PC-3 (cell line): ENCODE measurements around the gene EFTUD2. TPM values are rescaled to one million over a fixed set of nuclear protein-coding genes. Genes with fewer than 3 reads are reported as not detected.
"Not testable (repeated sequence)": the region's sequence is repeated elsewhere in the genome, so short reads cannot be mapped to it uniquely, and the experiment has no call there.

ENCODE experiments used
- ATAC-seq: fragments of 200-7000 bp; cut with Tn5 transposase; 2 replicates; pipeline ENCODE4 v1.9.1; 2020; ENCODE audit warnings: mild to moderate bottlenecking, moderate library complexity
- BruUV-seq: library from RNA; stranded (reverse); fragments of 400-500 nt; replicated peaks from 2 replicates; lab custom pipeline; 2021; lab: Mats Ljungman, UMichigan
- CTCF ChIA-PET: fragments of 300-600 bp; sonication (Branson Sonifier 250); formaldehyde crosslinking; loops from one replicate; lab custom pipeline; 2022; ENCODE audit warnings: antibody characterized with exemption; lab: Charles Lee
- POLR2A ChIA-PET: fragments of 300-600 bp; sonication (Branson Sonifier 250); formaldehyde crosslinking; loops from one replicate; lab custom pipeline; 2022; ENCODE audit warnings: antibody characterized with exemption; ENCODE audit not compliant: unreplicated experiment; lab: Charles Lee
- DNase-seq: peaks from one replicate; pipeline ENCODE4 v3.0.0-alpha.2; 2015
- H2AFZ ChIP-seq: fragments of 300-600 bp; sonication (generic); 2 replicates; pipeline ENCODE4 v1.6.0; 2016; ENCODE audit warnings: antibody characterized with exemption, low read length
- H3F3A ChIP-seq: fragments of 300-600 bp; sonication (generic); one replicate; pipeline ENCODE4 v1.6.0; 2017; ENCODE audit warnings: antibody characterized with exemption, low read length, control low read depth, mild to moderate bottlenecking; ENCODE audit not compliant: unreplicated experiment
- H3K27ac ChIP-seq: fragments of 300-600 bp; sonication (generic); 2 replicates; pipeline ENCODE4 v1.5.1; 2016; ENCODE audit warnings: mild to moderate bottlenecking, low read length
- H3K27me3 ChIP-seq: fragments of 300-600 bp; sonication (generic); 2 replicates; pipeline ENCODE4 v1.6.1; 2016; ENCODE audit warnings: low read length, mixed read lengths
- H3K36me3 ChIP-seq: fragments of 300-600 bp; sonication (generic); 2 replicates; pipeline ENCODE4 v1.6.1; 2016; ENCODE audit warnings: low read depth, mixed run types, low read length, mixed read lengths
- H3K4me1 ChIP-seq: fragments of 300-600 bp; sonication (generic); 2 replicates; pipeline ENCODE4 v1.5.1; 2016; ENCODE audit warnings: low read length; ENCODE audit not compliant: insufficient read depth
- H3K4me2 ChIP-seq: fragments of 300-600 bp; sonication (generic); 2 replicates; pipeline ENCODE4 v1.6.0; 2016; ENCODE audit warnings: low read length
- H3K4me3 ChIP-seq: fragments of 300-600 bp; sonication (generic); 2 replicates; pipeline ENCODE4 v1.5.1; 2016; ENCODE audit warnings: mild to moderate bottlenecking, low read length, mixed read lengths
- H3K79me2 ChIP-seq: fragments of 300-600 bp; sonication (generic); 2 replicates; pipeline ENCODE4 v1.6.1; 2017; ENCODE audit warnings: low read length, mixed read lengths
- H3K9ac ChIP-seq: fragments of 300-600 bp; sonication (generic); 2 replicates; pipeline ENCODE4 v1.6.0; 2016; ENCODE audit warnings: mild to moderate bottlenecking, low read length
- H3K9me2 ChIP-seq: fragments of 300-600 bp; sonication (generic); replicated peaks from 2 replicates; pipeline ENCODE4 v1.6.1; 2016; ENCODE audit warnings: mixed run types, low read length, mixed read lengths
- H3K9me3 ChIP-seq: fragments of 300-600 bp; sonication (generic); 2 replicates; pipeline ENCODE4 v1.6.1; 2016; ENCODE audit warnings: low read length, mixed read lengths
- H4K20me1 ChIP-seq: fragments of 300-600 bp; sonication (generic); 2 replicates; pipeline ENCODE4 v1.6.1; 2016; ENCODE audit warnings: low read length, mixed read lengths
- EZH2 ChIP-seq: fragments of 300-600 bp; sonication (generic); IDR thresholded peaks from one replicate; pipeline ENCODE4 v1.6.1; 2017; ENCODE audit warnings: antibody characterized with exemption, mild to moderate bottlenecking, low read length; ENCODE audit not compliant: unreplicated experiment
- EZH2phosphoT487 ChIP-seq: fragments of 300-600 bp; sonication (generic); IDR thresholded peaks from 2 replicates; pipeline ENCODE4 v1.6.1; 2018; ENCODE audit warnings: mild to moderate bottlenecking, antibody characterized with exemption, low read length, borderline replicate concordance
- intact Hi-C: fragments of 100-400 bp; cut with micrococcal nuclease; formaldehyde crosslinking; loops from 2 replicates; pipeline ENCODE4 v1.9.0; 2023
- total RNA-seq: library from RNA; depleted of rRNA; stranded (reverse); fragments of >200 nt; gene quantifications from 2 replicates; pipeline ENCODE4 v1.2.3, GENCODE V29; 2014
- TF ChIP-seq, protein P1 (sequence below): fragments of 300-600 bp; sonication (generic); conservative IDR thresholded peaks from 2 replicates; pipeline ENCODE4 v1.5.1; 2017; ENCODE audit warnings: antibody characterized with exemption, low read depth, mild to moderate bottlenecking, low read length

The EFTUD2 gene
- total RNA-seq, 1 experiment from 2014 or later, result 227 TPM

DNA sequence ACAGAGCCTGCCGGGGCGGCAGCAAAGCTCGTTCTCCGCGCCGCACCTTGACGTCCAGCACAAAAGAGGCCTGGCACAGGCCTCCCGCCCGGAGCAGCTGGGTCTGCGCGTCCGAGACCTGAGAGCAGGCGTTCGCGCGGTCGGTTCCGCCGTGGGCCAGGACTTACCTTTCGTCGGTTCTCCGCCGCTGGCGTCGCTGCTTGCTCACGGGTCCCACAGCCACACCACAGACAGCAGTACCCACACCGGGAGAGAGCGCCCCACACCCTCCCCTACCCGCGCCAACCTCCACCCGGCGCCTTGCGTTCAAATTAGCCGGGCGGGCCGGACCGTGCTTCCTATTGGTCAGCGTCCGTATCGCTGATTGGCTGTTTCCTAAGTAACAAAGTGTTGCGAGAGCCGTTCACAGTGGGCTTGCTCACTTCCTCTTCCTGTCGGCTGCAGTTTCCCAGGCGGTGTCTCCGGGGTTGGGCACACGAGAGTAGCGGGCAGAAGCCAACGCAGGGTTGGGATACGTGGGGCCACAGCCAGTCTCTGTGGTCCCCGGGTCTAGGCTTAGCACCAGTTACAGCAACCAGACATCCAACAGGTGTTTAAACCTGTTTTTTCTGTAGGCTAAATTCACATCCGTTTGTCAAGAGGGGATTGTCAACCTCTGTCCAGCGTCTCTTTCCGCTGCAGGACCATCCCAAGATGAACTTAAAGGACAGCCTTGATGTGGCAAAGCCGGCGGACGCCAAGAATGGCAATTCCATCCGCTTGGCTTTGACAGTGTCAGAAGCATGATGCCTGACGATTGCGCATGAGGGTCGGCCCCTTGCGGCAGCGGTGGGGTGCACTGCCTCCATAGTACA lies 48.4 kb upstream of the EFTUD2 start, which contains the start of gene KIF18B:
KIF18B (minus strand) TSS at position 313 of the 854 bp plus-strand sequence. CDS start 11,429 bp downstream, outside the sequence.
- no peak for TF ChIP-seq EZH2
- TF ChIP-seq, protein P1, sequence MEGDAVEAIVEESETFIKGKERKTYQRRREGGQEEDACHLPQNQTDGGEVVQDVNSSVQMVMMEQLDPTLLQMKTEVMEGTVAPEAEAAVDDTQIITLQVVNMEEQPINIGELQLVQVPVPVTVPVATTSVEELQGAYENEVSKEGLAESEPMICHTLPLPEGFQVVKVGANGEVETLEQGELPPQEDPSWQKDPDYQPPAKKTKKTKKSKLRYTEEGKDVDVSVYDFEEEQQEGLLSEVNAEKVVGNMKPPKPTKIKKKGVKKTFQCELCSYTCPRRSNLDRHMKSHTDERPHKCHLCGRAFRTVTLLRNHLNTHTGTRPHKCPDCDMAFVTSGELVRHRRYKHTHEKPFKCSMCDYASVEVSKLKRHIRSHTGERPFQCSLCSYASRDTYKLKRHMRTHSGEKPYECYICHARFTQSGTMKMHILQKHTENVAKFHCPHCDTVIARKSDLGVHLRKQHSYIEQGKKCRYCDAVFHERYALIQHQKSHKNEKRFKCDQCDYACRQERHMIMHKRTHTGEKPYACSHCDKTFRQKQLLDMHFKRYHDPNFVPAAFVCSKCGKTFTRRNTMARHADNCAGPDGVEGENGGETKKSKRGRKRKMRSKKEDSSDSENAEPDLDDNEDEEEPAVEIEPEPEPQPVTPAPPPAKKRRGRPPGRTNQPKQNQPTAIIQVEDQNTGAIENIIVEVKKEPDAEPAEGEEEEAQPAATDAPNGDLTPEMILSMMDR, result peak; percentile 37; the same call in 1 of the 2 replicates
- intact Hi-C loops, result loop anchor here (1.0 kb wide), 2 partner anchors 21 to 104 kb away; partner anchors contain the start of genes C1QL1 and DCAKD
- H3K9me2 ChIP-seq, result no peaks in the 10 kb centered on the region
- H3K79me2 ChIP-seq, result peaks cover 55% of the 10 kb centered on the region
- BruUV-seq, result TSS peak; percentile 99
- DNase-seq, result peak; percentile 99
- peaks cover 36% of the 10 kb centered on the region for H3K4me1 ChIP-seq
- H4K20me1 ChIP-seq, result peaks cover 19% of the 10 kb centered on the region
- ChIA-PET POLR2A (interaction anchor here (0.6 kb wide), 3 partner anchors 30 to 723 kb away, joined by 6 to 8 read pairs (median 8); no protein-coding TSS in a partner anchor), CTCF (interaction anchor here (0.8 kb wide), 1 partner anchor 28 kb away, joined by 4 read pairs; no protein-coding TSS in a partner anchor)
- peak within 1 kb of the TSS; percentile 96 for H3K9ac ChIP-seq
- H3K27me3 ChIP-seq, result no peaks in the 10 kb centered on the region
- H3K4me2 ChIP-seq, result peak within 1 kb of the TSS; percentile 86
- ATAC-seq, result peak; percentile 97
- peak within 1 kb of the TSS; percentile 69 for H2AFZ ChIP-seq
- H3K27ac ChIP-seq, result peak within 1 kb of the TSS; percentile 72
- H3K9me3 ChIP-seq, result no peaks in the 10 kb centered on the region
- H3K36me3 ChIP-seq, result peaks cover 4% of the 10 kb centered on the region
- peak within 1 kb of the TSS; percentile 87 for H3K4me3 ChIP-seq
- no peaks in the 10 kb centered on the region for H3F3A ChIP-seq

DNA sequence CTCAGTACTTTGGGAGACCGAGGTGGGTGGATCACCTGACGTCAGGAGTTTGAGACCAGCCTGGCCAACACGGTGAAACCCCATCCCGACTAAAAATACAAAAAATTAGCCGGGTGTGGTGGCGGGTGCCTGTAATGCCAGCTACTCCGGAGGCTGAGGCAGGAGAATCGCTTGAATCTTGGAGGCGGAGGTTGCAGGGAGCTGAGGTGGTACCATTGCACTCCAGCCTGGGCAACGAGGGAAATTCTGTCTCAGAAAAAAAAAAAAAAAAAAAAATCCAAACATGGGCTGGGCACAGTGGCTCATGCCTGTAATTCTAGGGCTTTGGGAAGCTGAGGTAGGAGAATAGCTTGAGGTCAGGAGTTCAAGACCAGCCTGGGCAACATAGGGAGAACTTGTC lies 46.4 kb upstream of the EFTUD2 start:
- H3K9me2 ChIP-seq, ATAC-seq, H3K9me3 ChIP-seq, DNase-seq, H3K27ac ChIP-seq, BruUV-seq, H3F3A ChIP-seq, H3K27me3 ChIP-seq, H3K36me3 ChIP-seq, intact Hi-C loops, CTCF ChIA-PET, H2AFZ ChIP-seq: not testable (repeated sequence)
- POLR2A ChIA-PET, result interaction anchor here (0.7 kb wide), 1 partner anchor 53 kb away, joined by 19 read pairs; no protein-coding TSS in a partner anchor
- Histone ChIP-seq H3K4me1 (peaks cover 56% of the 10 kb centered on the region), H3K4me2 (peak overlapping the region; percentile 86), H3K79me2 (peaks cover 76% of the 10 kb centered on the region), H3K9ac (peak overlapping the region; percentile 96; the same call in 1 of the 2 replicates), H3K4me3 (peak overlapping the region; percentile 87), H4K20me1 (peaks cover 30% of the 10 kb centered on the region)

DNA sequence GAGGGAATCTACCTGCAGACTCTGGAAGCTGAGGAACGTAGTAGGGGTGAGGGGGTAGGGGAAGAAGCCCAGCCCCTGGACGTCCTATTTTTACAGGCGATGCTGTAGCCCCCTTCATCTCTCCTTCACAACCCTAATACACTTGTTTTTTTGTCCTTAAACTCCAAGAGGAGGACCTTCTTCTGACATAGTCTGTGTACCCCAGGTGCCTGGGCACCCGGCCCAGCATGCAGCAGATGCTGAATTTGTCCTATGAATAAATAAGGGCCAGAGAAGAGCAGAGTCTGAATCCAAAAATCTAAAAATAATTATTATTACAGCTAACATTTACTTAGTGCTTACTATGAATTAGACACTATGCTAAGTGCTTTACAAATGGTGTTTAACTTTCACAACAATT lies 43.2 kb upstream of the EFTUD2 start:
- Histone ChIP-seq H4K20me1 (peaks cover 38% of the 10 kb centered on the region), H3K27me3 (no peaks in the 10 kb centered on the region), H3K4me3 (no peak overlapping the region), H2AFZ (no peak overlapping the region), H3K4me1 (peaks cover 56% of the 10 kb centered on the region), H3K79me2 (peaks cover 100% of the 10 kb centered on the region), H3K9me3 (no peaks in the 10 kb centered on the region), H3F3A (no peaks in the 10 kb centered on the region), H3K27ac (no peak overlapping the region), H3K9ac (no peak overlapping the region), H3K4me2 (peak overlapping the region; percentile 50), H3K9me2 (no peaks in the 10 kb centered on the region), H3K36me3 (peaks cover 14% of the 10 kb centered on the region)
- DNase-seq (no peak), ATAC-seq (no peak)
- POLR2A ChIA-PET, result interaction anchor here (0.6 kb wide), 1 partner anchor 43 kb away, joined by 3 read pairs; the partner anchor contains the start of gene EFTUD2
- CTCF ChIA-PET, result interaction anchor here (1.2 kb wide), 1 partner anchor 23 kb away, joined by 3 read pairs; no protein-coding TSS in a partner anchor
- BruUV-seq, result no TSS peak
- no peak for TF ChIP-seq EZH2phosphoT487
- TF ChIP-seq, protein P1, result no peak
- TF ChIP-seq EZH2, result no peak
- intact Hi-C loops, result loop anchor here (5.0 kb wide), 1 partner anchor 75 kb away; no protein-coding TSS in a partner anchor
